ENCODE results near the gene MAST1. TPM values are rescaled to one million over a fixed set of nuclear protein-coding genes. Genes with fewer than 3 reads are reported as not detected.
"Not testable (repeated sequence)": the region's sequence is repeated elsewhere in the genome, so short reads cannot be mapped to it uniquely, and the experiment has no call there.

MAST1 gene
- total RNA-seq, 4 donors from 2014 or later: 0.50 to 0.91 (median 0.76) TPM

DNA sequence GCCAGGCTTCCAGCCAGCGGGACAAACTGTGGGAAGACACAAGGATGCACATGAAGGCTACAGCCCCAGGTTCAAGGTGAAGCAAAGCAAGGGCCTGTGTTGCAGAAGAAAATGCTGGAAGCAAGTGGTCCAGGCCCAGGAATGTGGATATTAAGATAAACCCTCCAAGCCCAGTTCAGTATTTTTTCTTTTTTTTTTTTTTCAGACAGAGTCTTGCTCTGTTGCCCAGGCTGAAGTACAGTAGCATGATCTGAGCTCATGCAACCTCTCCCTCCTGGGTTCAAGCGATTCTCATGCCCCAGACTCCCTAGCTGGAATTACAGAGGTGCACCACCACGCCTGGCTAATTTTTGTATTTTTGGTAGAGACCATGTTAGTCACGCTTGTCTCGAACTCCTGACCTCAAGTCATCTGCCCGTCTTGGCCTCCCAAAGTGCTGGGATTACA lies 41.2 kb upstream of the MAST1 start:
- no peak for DNase-seq (ENCODE audit: extremely low spot score)
- WGBS: 90% methylated on average over 6 of the region's 6 CpGs
- H3K4me1 ChIP-seq: peaks cover 30 to 50% (median 44%) of the 10 kb centered on the region in 4 donors
- H3K36me3 ChIP-seq: peaks cover 6 to 41% (median 26%) of the 10 kb centered on the region in 4 donors
- H3K4me3 ChIP-seq: no peak overlapping the region
- TF ChIP-seq POLR2AphosphoS5 (IDR thresholded peaks at IDR 0.05) (no peak), CTCF (IDR thresholded peaks at IDR 0.05) (no peak), POLR2A (IDR thresholded peaks at IDR 0.05; ENCODE audit: low read depth) (no peak), EP300 (IDR thresholded peaks at IDR 0.05) (no peak)
- intact Hi-C loops (cut with DNase I): loop anchor here (5.0 kb wide), 1 partner anchor 35 kb away; no protein-coding TSS in a partner anchor
- H3K9me3 ChIP-seq: no peaks in the 10 kb centered on the region
- no peaks in the 10 kb centered on the region for H3K27me3 ChIP-seq
- peak overlapping the region in 3 of 4 donors; percentile 70 to 99 (median 97) for H3K27ac ChIP-seq (replicated peaks in 1 of 4)

- peaks cover 6 to 37% (median 26%) of the 10 kb centered on the region in 4 donors for H3K36me3 ChIP-seq
- not testable (repeated sequence) for H3K27me3 ChIP-seq; DNase-seq (ENCODE audit: extremely low spot score); H3K27ac ChIP-seq (replicated peaks in 1 of 4); H3K4me3 ChIP-seq; H3K9me3 ChIP-seq
- intact Hi-C loops (cut with DNase I): loop anchor here (5.0 kb wide), 1 partner anchor 35 kb away; no protein-coding TSS in a partner anchor
- H3K4me1 ChIP-seq: peaks cover 35 to 55% (median 49%) of the 10 kb centered on the region in 4 donors
- 91% methylated on average over 7 of the region's 7 CpGs for WGBS
Measured at GRCh38 chr19:12797607-12798006, 40.7 kb upstream of the MAST1 start.

- Histone ChIP-seq H3K36me3 (peaks cover 6 to 34% (median 26%) of the 10 kb centered on the region in 4 donors), H3K27ac (replicated peaks in 1 of 4) (peak overlapping the region in 2 of 4 donors; percentile 83 to 89), H3K27me3 (no peaks in the 10 kb centered on the region), H3K9me3 (no peaks in the 10 kb centered on the region), H3K4me3 (peak overlapping the region in 1 of 4 donors; percentile 85), H3K4me1 (peaks cover 30 to 46% (median 40%) of the 10 kb centered on the region in 4 donors)
- DNase-seq (ENCODE audit: extremely low spot score): no peak
- WGBS: 87% methylated on average over 16 of the region's 18 CpGs
- intact Hi-C loops (cut with DNase I): loop anchor here (5.0 kb wide), 1 partner anchor 38 kb away; no protein-coding TSS in a partner anchor
- TF ChIP-seq POLR2A (IDR thresholded peaks at IDR 0.05; ENCODE audit: low read depth) (no peak), EP300 (IDR thresholded peaks at IDR 0.05) (no peak), CTCF (IDR thresholded peaks at IDR 0.05) (no peak), POLR2AphosphoS5 (IDR thresholded peaks at IDR 0.05) (no peak)
Measured at GRCh38 chr19:12799742-12800465, 38.4 kb upstream of the MAST1 start.

GRCh38 chr19:12800466-12800770 lies 37.9 kb upstream of the MAST1 start:
- Histone ChIP-seq H3K4me1 (peaks cover 30 to 44% (median 40%) of the 10 kb centered on the region in 4 donors), H3K27ac (replicated peaks in 1 of 4) (peak overlapping the region in 3 of 4 donors; percentile 83 to 89 (median 87)), H3K9me3 (no peaks in the 10 kb centered on the region), H3K36me3 (peaks cover 6 to 34% (median 26%) of the 10 kb centered on the region in 4 donors), H3K4me3 (peak overlapping the region; percentile 79 to 93 (median 86)), H3K27me3 (no peaks in the 10 kb centered on the region)
- intact Hi-C loops (cut with DNase I): no loop called here
- 83% methylated on average over 1 of the region's 1 CpG for WGBS
- DNase-seq (ENCODE audit: extremely low spot score): no peak
- TF ChIP-seq POLR2A (IDR thresholded peaks at IDR 0.05; ENCODE audit: low read depth) (no peak), POLR2AphosphoS5 (IDR thresholded peaks at IDR 0.05) (no peak)

- Histone ChIP-seq H3K36me3 (peaks cover 6 to 34% (median 26%) of the 10 kb centered on the region in 4 donors), H3K27ac (replicated peaks in 1 of 4) (peak overlapping the region; percentile 83 to 89 (median 86)), H3K9me3 (no peaks in the 10 kb centered on the region), H3K27me3 (no peaks in the 10 kb centered on the region), H3K4me1 (peaks cover 29 to 42% (median 37%) of the 10 kb centered on the region in 4 donors), H3K4me3 (peak overlapping the region; percentile 79 to 93 (median 86))
- 17% methylated on average over 19 of the region's 38 CpGs for WGBS
- TF ChIP-seq CTCF (IDR thresholded peaks at IDR 0.05) (no peak), EP300 (IDR thresholded peaks at IDR 0.05) (no peak), POLR2A (IDR thresholded peaks at IDR 0.05; ENCODE audit: low read depth) (no peak), POLR2AphosphoS5 (IDR thresholded peaks at IDR 0.05) (no peak)
- intact Hi-C loops (cut with DNase I): no loop called here
- no peak for DNase-seq (ENCODE audit: extremely low spot score)
Measured at GRCh38 chr19:12800923-12801465, 37.3 kb upstream of the MAST1 start.
